Neural cell (in vitro differentiated cells): ENCODE data around the gene AXIN1. TPM values are rescaled to one million over a fixed set of nuclear protein-coding genes. Genes with fewer than 3 reads are reported as not detected.
"Not testable (repeated sequence)": the region's sequence is repeated elsewhere in the genome, so short reads cannot be mapped to it uniquely, and the experiment has no call there.

Experiments used
- H2AFZ ChIP-seq: fragments of 200-600, 300-800 bp; sonication (generic), shearing (Covaris generic); 2 replicates; pipeline ENCODE4 v1.6.0; 2014; ENCODE audit warnings: low read depth, mild to moderate bottlenecking, antibody characterized with exemption, low read length, moderate library complexity
- H3F3A ChIP-seq: fragments of 200-600 bp; shearing (Covaris generic); 2 replicates; pipeline ENCODE4 v1.6.1; 2016; ENCODE audit warnings: mild to moderate bottlenecking, moderate library complexity, mixed read lengths, antibody characterized with exemption, low read length; ENCODE audit not compliant: insufficient read depth, poor library complexity, severe bottlenecking
- H3K27ac ChIP-seq: fragments of 200-600, 300-800 bp; sonication (generic), shearing (Covaris generic); 2 replicates; pipeline ENCODE4 v1.5.1; 2014; ENCODE audit warnings: mild to moderate bottlenecking, low read length, moderate library complexity
- H3K27me3 ChIP-seq: fragments of 300-800, 200-600 bp; sonication (generic), shearing (Covaris generic); 2 replicates; pipeline ENCODE4 v1.6.0; 2014; ENCODE audit warnings: mild to moderate bottlenecking, low read depth, low read length, moderate library complexity; ENCODE audit not compliant: insufficient read depth
- H3K36me3 ChIP-seq: fragments of 300-800, 200-600 bp; sonication (generic), shearing (Covaris generic); 2 replicates; pipeline ENCODE4 v1.5.1; 2014; ENCODE audit warnings: mild to moderate bottlenecking, antibody characterized with exemption, low read length, moderate library complexity; ENCODE audit not compliant: insufficient read depth
- H3K4me2 ChIP-seq: fragments of 300-800, 200-600 bp; sonication (generic), shearing (Covaris generic); 2 replicates; pipeline ENCODE4 v1.6.0; 2014; ENCODE audit warnings: mild to moderate bottlenecking, low read length
- H3K4me3 ChIP-seq: fragments of 300-800, 200-600 bp; sonication (generic), shearing (Covaris generic); 2 replicates; pipeline ENCODE4 v1.5.1; 2014; ENCODE audit warnings: mild to moderate bottlenecking, low read length, moderate library complexity
- H3K79me2 ChIP-seq: fragments of 200-600 bp; shearing (Covaris generic); replicated peaks from 2 replicates; pipeline ENCODE4 v1.6.0; 2014; ENCODE audit warnings: mild to moderate bottlenecking, low read length, moderate library complexity; ENCODE audit not compliant: insufficient read depth
- H3K9ac ChIP-seq: fragments of 300-800, 200-600 bp; sonication (generic), shearing (Covaris generic); 2 replicates; pipeline ENCODE4 v1.6.1; 2016; ENCODE audit warnings: mild to moderate bottlenecking, low read length, mixed read lengths
- H3K9me2 ChIP-seq: fragments of 200-600 bp; shearing (Covaris generic); 2 replicates; pipeline ENCODE4 v1.6.1; 2016; ENCODE audit warnings: mild to moderate bottlenecking, low read length, mixed read lengths; ENCODE audit not compliant: insufficient read depth
- H3K9me3 ChIP-seq: fragments of 200-600, 300-800 bp; sonication (generic), shearing (Covaris generic); 2 replicates; pipeline ENCODE4 v1.6.1; 2016; ENCODE audit warnings: mild to moderate bottlenecking, mixed run types, low read length, moderate library complexity, mixed read lengths
- H4K20me1 ChIP-seq: fragments of 200-600 bp; shearing (Covaris generic); 2 replicates; pipeline ENCODE4 v1.6.1; 2016; ENCODE audit warnings: mild to moderate bottlenecking, mixed run types; ENCODE audit not compliant: insufficient read depth
- CTCF ChIP-seq: fragments of 450-650 bp; IDR thresholded peaks from 2 replicates; pipeline ENCODE4 v1.5.1; 2014; ENCODE audit warnings: antibody characterized with exemption, mild to moderate bottlenecking, moderate library complexity; ENCODE audit not compliant: poor library complexity, severe bottlenecking
- EP300 ChIP-seq: fragments of 450-650 bp; conservative IDR thresholded peaks from 2 replicates; pipeline ENCODE4 v1.6.1; 2014; ENCODE audit warnings: antibody characterized with exemption, mild to moderate bottlenecking, moderate library complexity; ENCODE audit not compliant: poor library complexity, severe bottlenecking
- MXI1 ChIP-seq: fragments of 450-650 bp; conservative IDR thresholded peaks from 2 replicates; pipeline ENCODE4 v1.6.1; 2014; ENCODE audit warnings: antibody characterized with exemption, mild to moderate bottlenecking; ENCODE audit not compliant: poor library complexity, severe bottlenecking
- POLR2AphosphoS5 ChIP-seq: IDR thresholded peaks from 2 replicates; pipeline ENCODE4 v1.6.1; 2012
- RAD21 ChIP-seq: fragments of 450-650 bp; conservative IDR thresholded peaks from 2 replicates; pipeline ENCODE4 v1.6.1; 2014; ENCODE audit warnings: antibody characterized with exemption, mild to moderate bottlenecking, moderate library complexity
- REST ChIP-seq: IDR thresholded peaks from 2 replicates; pipeline ENCODE4 v1.6.1; 2012; ENCODE audit warnings: borderline replicate concordance
- SMC3 ChIP-seq: fragments of 450-650 bp; conservative IDR thresholded peaks from 2 replicates; pipeline ENCODE4 v1.6.1; 2014; ENCODE audit warnings: antibody characterized with exemption, mild to moderate bottlenecking, moderate library complexity; ENCODE audit not compliant: poor library complexity
- TAF1 ChIP-seq: IDR thresholded peaks from 2 replicates; pipeline ENCODE4 v1.6.1; 2012; ENCODE audit warnings: low read depth
- polyA plus RNA-seq: library from polyadenylated mRNA; depleted of rRNA; stranded (reverse); fragments of >200 nt; gene quantifications from 2 replicates; pipeline ENCODE4 v1.2.3, GENCODE V29; 2014

The AXIN1 gene
- polyA plus RNA-seq, 1 donor from 2014 or later, result 30.5 TPM

GRCh38 chr16:336269-336668 is 16.3 kb downstream of the AXIN1 start:
- H4K20me1 ChIP-seq, result no peaks in the 10 kb centered on the region

GRCh38 chr16:334861-335632 is 17.5 kb downstream of the AXIN1 start:
- H3F3A ChIP-seq, H3K9me2 ChIP-seq, H3K9ac ChIP-seq, H3K27me3 ChIP-seq, H3K4me3 ChIP-seq, H3K4me2 ChIP-seq, H2AFZ ChIP-seq, H4K20me1 ChIP-seq, H3K27ac ChIP-seq, H3K9me3 ChIP-seq, H3K36me3 ChIP-seq: not testable (repeated sequence)
- peaks cover 27% of the 10 kb centered on the region for H3K79me2 ChIP-seq

More at GRCh38 chr16:336269-336668, 16.3 kb downstream of the AXIN1 start:
- no peak overlapping the region for H3K9ac ChIP-seq
- no peaks in the 10 kb centered on the region for H3K36me3 ChIP-seq
- H3K9me2 ChIP-seq, result no peaks in the 10 kb centered on the region
- no peaks in the 10 kb centered on the region for H3K9me3 ChIP-seq
- H3K4me2 ChIP-seq, result no peak overlapping the region
- H3F3A ChIP-seq, result no peaks in the 10 kb centered on the region
- H3K27ac ChIP-seq, result no peak overlapping the region
- peaks cover 28% of the 10 kb centered on the region for H3K79me2 ChIP-seq
- H3K4me3 ChIP-seq, result no peak overlapping the region
- H2AFZ ChIP-seq, result no peak overlapping the region
- TF ChIP-seq TAF1, result no peak
- TF ChIP-seq CTCF, result no peak
- no peaks in the 10 kb centered on the region for H3K27me3 ChIP-seq

DNA sequence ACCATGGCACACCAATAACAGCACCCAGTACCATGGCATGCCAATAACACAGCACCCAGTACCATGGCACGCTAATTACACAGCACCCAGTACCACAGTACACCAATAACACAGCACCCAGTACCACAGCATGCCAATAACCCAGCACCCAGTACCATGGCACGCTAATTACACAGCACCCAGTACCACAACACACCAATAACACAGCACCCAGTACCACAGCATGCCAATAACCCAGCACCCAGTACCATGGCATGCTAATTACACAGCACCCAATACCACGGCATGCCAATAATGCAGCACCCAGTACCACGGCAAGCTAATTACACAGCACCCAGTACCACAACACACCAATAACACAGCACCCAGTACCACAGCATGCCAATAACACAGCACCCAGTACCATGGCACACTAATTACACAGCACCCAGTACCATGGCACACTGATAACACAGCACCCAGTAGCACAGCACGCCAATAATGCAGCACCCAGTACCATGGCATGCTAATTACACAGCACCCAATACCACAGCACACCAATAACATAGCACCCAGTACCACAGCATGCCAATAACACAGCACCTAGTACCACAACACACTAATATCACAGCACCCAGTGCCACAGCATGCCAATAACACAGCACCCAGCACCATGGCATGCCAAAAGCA is 18.2 kb downstream of the AXIN1 start:
- not testable (repeated sequence) for H3K27me3 ChIP-seq, H3K9me3 ChIP-seq, H3K27ac ChIP-seq, H4K20me1 ChIP-seq, H3F3A ChIP-seq, H3K4me2 ChIP-seq, H3K4me3 ChIP-seq, H2AFZ ChIP-seq, H3K9me2 ChIP-seq, H3K9ac ChIP-seq, H3K36me3 ChIP-seq
- H3K79me2 ChIP-seq, result peaks cover 19% of the 10 kb centered on the region

DNA sequence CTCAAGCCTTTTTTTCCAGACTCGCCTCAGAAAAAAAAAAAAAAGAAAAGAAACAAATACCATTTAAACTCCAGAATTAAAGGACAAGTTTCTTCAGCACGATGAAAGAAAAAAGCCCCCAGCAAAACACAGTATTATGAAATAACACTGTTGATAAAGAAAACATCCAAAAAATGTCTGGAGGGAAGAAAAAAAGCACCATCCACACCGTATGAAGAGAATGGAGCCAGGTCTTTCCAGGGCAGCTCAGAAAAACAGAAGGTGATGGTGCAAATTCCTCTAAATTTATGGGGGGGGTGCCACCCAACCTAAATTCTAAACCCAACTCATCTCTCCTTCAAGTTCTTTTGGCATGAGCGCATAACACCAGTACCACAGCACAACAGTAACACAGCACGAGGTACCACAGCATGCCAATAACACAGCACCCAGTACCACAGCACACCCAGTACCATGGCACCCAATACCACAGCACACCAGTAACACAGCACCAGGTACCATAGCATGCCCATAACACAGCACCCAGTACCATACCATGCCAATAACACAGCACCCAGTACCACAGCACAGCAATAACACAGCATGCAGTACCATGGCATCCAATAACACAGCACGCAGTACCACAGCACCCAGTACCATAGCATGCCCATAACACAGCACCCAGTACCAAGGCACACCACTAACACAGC is 19.0 kb downstream of the AXIN1 start:
- Histone ChIP-seq H3K4me2 (no peak overlapping the region), H3K27ac (no peak overlapping the region), H3K36me3 (no peaks in the 10 kb centered on the region), H3K27me3 (no peaks in the 10 kb centered on the region), H3K9ac (no peak overlapping the region), H3K4me3 (no peak overlapping the region), H3K9me2 (no peaks in the 10 kb centered on the region), H3K79me2 (peaks cover 19% of the 10 kb centered on the region), H2AFZ (no peak overlapping the region), H3F3A (peaks cover 6% of the 10 kb centered on the region), H4K20me1 (no peaks in the 10 kb centered on the region), H3K9me3 (no peaks in the 10 kb centered on the region)
- no peak for TF ChIP-seq POLR2AphosphoS5
- TF ChIP-seq TAF1, result no peak
- no peak for TF ChIP-seq REST
- no peak for TF ChIP-seq EP300
- TF ChIP-seq MXI1, result no peak
- TF ChIP-seq CTCF, result no peak
- no peak for TF ChIP-seq SMC3
- no peak for TF ChIP-seq RAD21
